OCI-LY1 (cell line): ENCODE measurements around the gene EWSR1.

Source experiments
- H2AFZ ChIP-seq: fragments of 200-600 bp; sonication (generic), shearing (Covaris generic); 2 replicates; pipeline ENCODE4 v1.6.0; 2014; ENCODE audit warnings: antibody characterized with exemption, mild to moderate bottlenecking, low read length
- H3F3A ChIP-seq: fragments of 200-600 bp; sonication (generic), shearing (Covaris generic); 2 replicates; pipeline ENCODE4 v1.6.0; 2014; ENCODE audit warnings: mild to moderate bottlenecking, antibody characterized with exemption, low read length, moderate library complexity; ENCODE audit not compliant: insufficient read depth
- H3K27ac ChIP-seq: fragments of 200-600 bp; sonication (generic); 2 replicates; pipeline ENCODE4 v1.5.1; 2014; ENCODE audit warnings: low read length, mixed run types, mild to moderate bottlenecking, low read depth; ENCODE audit not compliant: poor library complexity, severe bottlenecking
- H3K27me3 ChIP-seq: fragments of 200-600 bp; sonication (generic); 2 replicates; pipeline ENCODE4 v1.6.0; 2014; ENCODE audit warnings: antibody characterized with exemption, mild to moderate bottlenecking, low read length, moderate library complexity; ENCODE audit not compliant: insufficient read depth
- H3K36me3 ChIP-seq: fragments of 200-600 bp; sonication (generic); 2 replicates; pipeline ENCODE4 v1.6.1; 2014; ENCODE audit warnings: mild to moderate bottlenecking, antibody characterized with exemption, low read length, moderate library complexity, mixed read lengths; ENCODE audit not compliant: insufficient read depth
- H3K4me1 ChIP-seq: fragments of 200-600 bp; sonication (generic); 2 replicates; pipeline ENCODE4 v1.5.1; 2014; ENCODE audit warnings: mild to moderate bottlenecking, low read length, moderate library complexity; ENCODE audit not compliant: insufficient read depth, severe bottlenecking
- H3K4me2 ChIP-seq: fragments of 200-600 bp; sonication (generic), shearing (Covaris generic); 2 replicates; pipeline ENCODE4 v1.6.1; 2014; ENCODE audit warnings: low read length
- H3K4me3 ChIP-seq: fragments of 200-600 bp; sonication (generic); 2 replicates; pipeline ENCODE4 v1.5.1; 2014; ENCODE audit warnings: low read length, low read depth, mild to moderate bottlenecking, mixed read lengths; ENCODE audit not compliant: poor library complexity, severe bottlenecking
- H3K79me2 ChIP-seq: fragments of 200-600 bp; shearing (Covaris generic); 2 replicates; pipeline ENCODE4 v1.6.1; 2016; ENCODE audit warnings: mixed run types, low read length, mixed read lengths; ENCODE audit not compliant: insufficient read depth
- H3K9ac ChIP-seq: fragments of 200-600 bp; sonication (generic), shearing (Covaris generic); 2 replicates; pipeline ENCODE4 v1.6.1; 2014; ENCODE audit warnings: mild to moderate bottlenecking, low read length, mixed read lengths
- H3K9me2 ChIP-seq: fragments of 200-600 bp; sonication (generic), shearing (Covaris generic); 2 replicates; pipeline ENCODE4 v1.6.1; 2014; ENCODE audit warnings: low read depth, mild to moderate bottlenecking, low read length, mixed read lengths
- H3K9me3 ChIP-seq: fragments of 200-600 bp; shearing (Covaris generic); 2 replicates; pipeline ENCODE4 v1.6.1; 2014; ENCODE audit warnings: low read length, mixed read lengths
- H4K20me1 ChIP-seq: fragments of 200-600 bp; sonication (generic), shearing (Covaris generic); 2 replicates; pipeline ENCODE4 v1.6.0; 2016; ENCODE audit warnings: mild to moderate bottlenecking, low read length; ENCODE audit not compliant: insufficient read depth
- EZH2 ChIP-seq: fragments of 200-600 bp; sonication (generic), shearing (Covaris generic); IDR thresholded peaks from 2 replicates; pipeline ENCODE4 v1.8.0; 2017; ENCODE audit warnings: borderline replicate concordance, mixed run types, mild to moderate bottlenecking, antibody characterized with exemption, low read length, moderate library complexity, mixed read lengths
- TF ChIP-seq, protein P1 (sequence below): fragments of 200-600 bp; sonication (generic), shearing (Covaris generic); IDR thresholded peaks from 2 replicates; pipeline ENCODE4 v1.5.1; 2017; ENCODE audit warnings: mild to moderate bottlenecking, antibody characterized with exemption, low read length, moderate library complexity, mixed read lengths

EWSR1 gene

DNA sequence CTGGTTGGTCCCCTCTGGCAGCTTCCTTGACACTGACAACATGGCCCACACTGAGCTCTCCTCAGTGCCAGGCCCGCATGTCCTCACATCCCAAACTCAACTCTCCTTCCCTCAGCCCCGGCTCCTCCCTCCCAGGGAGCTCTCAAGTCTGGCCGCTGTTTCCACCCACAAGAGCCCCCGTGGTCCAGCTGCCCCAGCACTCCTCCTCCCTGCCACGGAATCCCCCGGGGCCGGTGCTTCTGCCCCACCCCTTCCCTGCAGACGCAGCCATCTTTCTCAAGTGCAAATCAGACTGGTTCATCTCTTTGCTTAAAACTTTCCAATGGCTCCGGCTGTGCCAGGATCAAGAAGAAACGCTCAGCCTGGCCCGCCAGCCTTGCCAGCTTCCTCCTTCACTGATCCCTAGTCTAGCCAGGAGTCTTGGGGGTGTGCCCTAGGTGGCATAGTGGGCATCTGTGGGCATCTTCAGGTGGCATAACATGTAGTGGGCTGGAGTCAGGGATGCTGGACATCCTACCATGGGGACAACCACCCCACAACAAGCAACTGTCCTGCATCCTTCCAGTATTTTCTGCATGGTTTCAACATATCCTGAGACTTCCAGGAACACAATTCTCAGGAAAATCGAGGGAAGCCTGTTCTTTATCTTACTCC, 69.7 kb downstream of the EWSR1 start:
- no peaks in the 10 kb centered on the region for H3K4me1 ChIP-seq
- no peaks in the 10 kb centered on the region for H3K79me2 ChIP-seq
- no peaks in the 10 kb centered on the region for H3K9me2 ChIP-seq
- H2AFZ ChIP-seq, result no peak overlapping the region
- TF ChIP-seq, protein P1, sequence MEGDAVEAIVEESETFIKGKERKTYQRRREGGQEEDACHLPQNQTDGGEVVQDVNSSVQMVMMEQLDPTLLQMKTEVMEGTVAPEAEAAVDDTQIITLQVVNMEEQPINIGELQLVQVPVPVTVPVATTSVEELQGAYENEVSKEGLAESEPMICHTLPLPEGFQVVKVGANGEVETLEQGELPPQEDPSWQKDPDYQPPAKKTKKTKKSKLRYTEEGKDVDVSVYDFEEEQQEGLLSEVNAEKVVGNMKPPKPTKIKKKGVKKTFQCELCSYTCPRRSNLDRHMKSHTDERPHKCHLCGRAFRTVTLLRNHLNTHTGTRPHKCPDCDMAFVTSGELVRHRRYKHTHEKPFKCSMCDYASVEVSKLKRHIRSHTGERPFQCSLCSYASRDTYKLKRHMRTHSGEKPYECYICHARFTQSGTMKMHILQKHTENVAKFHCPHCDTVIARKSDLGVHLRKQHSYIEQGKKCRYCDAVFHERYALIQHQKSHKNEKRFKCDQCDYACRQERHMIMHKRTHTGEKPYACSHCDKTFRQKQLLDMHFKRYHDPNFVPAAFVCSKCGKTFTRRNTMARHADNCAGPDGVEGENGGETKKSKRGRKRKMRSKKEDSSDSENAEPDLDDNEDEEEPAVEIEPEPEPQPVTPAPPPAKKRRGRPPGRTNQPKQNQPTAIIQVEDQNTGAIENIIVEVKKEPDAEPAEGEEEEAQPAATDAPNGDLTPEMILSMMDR, result no peak
- no peak for TF ChIP-seq EZH2
- no peak overlapping the region for H3K27ac ChIP-seq
- no peaks in the 10 kb centered on the region for H3K9me3 ChIP-seq
- H3F3A ChIP-seq, result no peaks in the 10 kb centered on the region
- no peak overlapping the region for H3K4me2 ChIP-seq
- no peaks in the 10 kb centered on the region for H3K27me3 ChIP-seq
- no peak overlapping the region for H3K9ac ChIP-seq
- H3K36me3 ChIP-seq, result peaks cover 96% of the 10 kb centered on the region
- H3K4me3 ChIP-seq, result no peak overlapping the region
- no peaks in the 10 kb centered on the region for H4K20me1 ChIP-seq

DNA sequence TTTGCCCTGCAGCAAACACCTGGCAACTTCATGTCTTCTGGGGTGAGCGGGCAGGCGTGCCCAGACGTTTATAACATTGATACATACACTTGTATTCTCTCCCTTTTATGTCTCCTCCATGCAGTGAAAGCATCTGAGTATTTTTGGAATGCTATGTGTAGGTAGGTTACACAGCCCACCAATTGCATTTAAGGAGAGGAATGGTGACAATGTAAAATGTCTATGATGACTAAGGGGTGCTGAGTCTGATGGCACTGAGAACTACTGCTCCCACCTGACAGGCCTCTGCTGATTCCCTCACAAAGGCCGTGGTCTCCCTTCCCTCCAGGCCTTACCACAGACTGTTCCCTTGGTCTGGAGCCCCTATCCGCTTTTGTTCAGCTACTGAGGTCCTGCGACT, 70.3 kb downstream of the EWSR1 start:
- no peak overlapping the region for H3K4me3 ChIP-seq
- H3K9ac ChIP-seq, result no peak overlapping the region
- H3K27me3 ChIP-seq, result no peaks in the 10 kb centered on the region
- no peaks in the 10 kb centered on the region for H4K20me1 ChIP-seq
- H3K9me2 ChIP-seq, result no peaks in the 10 kb centered on the region
- no peak overlapping the region for H3K4me2 ChIP-seq
- no peaks in the 10 kb centered on the region for H3K9me3 ChIP-seq
- H3K36me3 ChIP-seq, result peaks cover 96% of the 10 kb centered on the region
- no peaks in the 10 kb centered on the region for H3K79me2 ChIP-seq
- H3K27ac ChIP-seq, result no peak overlapping the region
- H3K4me1 ChIP-seq, result no peaks in the 10 kb centered on the region
- no peak for TF ChIP-seq EZH2
- TF ChIP-seq, protein P1, result no peak
- H3F3A ChIP-seq, result no peaks in the 10 kb centered on the region
- H2AFZ ChIP-seq, result no peak overlapping the region

DNA sequence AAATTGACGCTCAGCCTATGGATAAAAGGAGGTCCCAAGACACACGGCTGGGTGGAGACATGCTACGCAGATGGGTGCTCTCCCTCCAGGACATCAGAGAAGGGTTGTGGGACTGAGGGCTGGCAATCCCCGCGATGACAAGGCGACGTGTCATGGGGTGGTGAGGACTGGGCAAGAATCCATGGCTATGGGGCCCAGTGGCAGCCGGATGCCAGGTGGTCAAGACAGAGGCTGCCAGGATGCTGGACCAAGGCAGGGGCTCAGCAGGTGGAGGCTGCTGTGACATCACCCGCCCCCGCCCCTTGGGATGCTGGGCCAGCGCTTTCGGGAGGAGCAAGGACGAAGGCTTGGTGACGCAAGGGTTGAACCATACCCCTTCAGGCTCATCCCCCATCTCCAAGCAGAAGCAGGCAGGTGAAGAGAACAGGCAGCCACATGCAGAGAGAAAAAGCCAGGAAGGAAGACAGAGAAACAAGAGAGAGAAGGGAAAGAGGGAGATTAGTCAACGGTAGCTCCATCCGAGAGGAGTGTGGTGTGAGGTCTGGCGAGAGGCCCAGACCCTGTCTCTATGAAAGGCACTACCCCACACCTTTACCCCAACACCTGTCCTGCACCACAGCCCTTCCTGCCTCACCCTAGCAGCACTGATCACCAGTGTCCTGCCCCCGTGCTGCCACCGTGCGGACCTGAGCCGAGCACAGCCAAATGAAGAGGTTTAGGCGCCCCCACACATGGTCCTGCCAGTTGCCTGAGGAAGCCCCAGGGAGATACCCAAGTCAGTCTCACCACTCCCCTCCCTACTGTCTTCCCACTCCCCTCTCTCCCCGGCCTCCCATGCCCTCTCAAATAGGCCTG, 71.5 kb downstream of the EWSR1 start:
- Histone ChIP-seq H3K4me2 (no peak overlapping the region), H2AFZ (no peak overlapping the region), H3K27ac (no peak overlapping the region), H3K79me2 (no peaks in the 10 kb centered on the region), H3K4me1 (no peaks in the 10 kb centered on the region), H3K9me3 (no peaks in the 10 kb centered on the region), H3K27me3 (no peaks in the 10 kb centered on the region), H3K9ac (no peak overlapping the region), H3F3A (no peaks in the 10 kb centered on the region), H3K4me3 (no peak overlapping the region), H3K36me3 (peaks cover 96% of the 10 kb centered on the region), H3K9me2 (no peaks in the 10 kb centered on the region), H4K20me1 (no peaks in the 10 kb centered on the region)
- no peak for TF ChIP-seq EZH2
- TF ChIP-seq, protein P1, result no peak
